ENCODE data around the gene TRIM71. TPM values are rescaled to one million over a fixed set of nuclear protein-coding genes. Genes with fewer than 3 reads are reported as not detected.

TRIM71 gene
- total and polyA plus RNA-seq, 2 of the 13 experiments (the other 11 are each of a cell fraction or from before 2014, with no cell fraction given): 21.7 to 76.9 TPM

- TF ChIP-seq ZBTB40 (IDR thresholded peaks at IDR 0.05) (no peak), ZBTB40 (CRISPR knock-in tag; IDR thresholded peaks at IDR 0.05) (0 out of 2 replicates have a peak, but pooled peaks have one; percentile 19), PATZ1 (CRISPR knock-in tag; IDR thresholded peaks at IDR 0.05) (no peak), KMT2A (CRISPR knock-in tag; IDR thresholded peaks at IDR 0.05) (peak; percentile 42; the same call in 1 of the 2 replicates), HDAC6 (IDR thresholded peaks at IDR 0.05; ENCODE audit: low read depth, low read length) (peak; percentile 90), CREB1 (IDR thresholded peaks at IDR 0.05) (no peak), CREB1 (CRISPR knock-in tag; IDR thresholded peaks at IDR 0.05) (0 out of 2 replicates have a peak, but pooled peaks have one; percentile 14), ZBTB7B (CRISPR knock-in tag; IDR thresholded peaks at IDR 0.05) (0 out of 2 replicates have a peak, but pooled peaks have one; percentile 13), GABPB1 (CRISPR knock-in tag; IDR thresholded peaks at IDR 0.05) (no peak), REST (IDR thresholded peaks at IDR 0.05; ENCODE audit: borderline replicate concordance in 1 of 2, low read depth in 1 of 2, low read length in 2 of 2) (no peak; a peak in 2 of 4 replicates), KDM5A (IDR thresholded peaks at IDR 0.05; ENCODE audit: borderline replicate concordance, low read length) (0 out of 2 replicates have a peak, but pooled peaks have one; percentile 29), MLLT10 (CRISPR knock-in tag; IDR thresholded peaks at IDR 0.05) (peak; percentile 93), FOXA1 (IDR thresholded peaks at IDR 0.05) (no peak), FOXA1 (CRISPR knock-in tag; IDR thresholded peaks at IDR 0.05) (no peak)
Measured at GRCh38 chr3:32819551-32820348, 2.0 kb downstream of the TRIM71 start (continued).

Data from HepG2 (cell line).